Body of pancreas (tissue), 2 donors: ENCODE data around the gene KRT38. TPM values are rescaled to one million over a fixed set of nuclear protein-coding genes. Genes with fewer than 3 reads are reported as not detected.
A peak's percentile ranks its signal among the peaks of the same experiment; 100 is the strongest.

Experiments
- small RNA-seq: library from RNA; depleted of rRNA; stranded (forward); fragments of <200 nt; gene quantifications from one replicate; pipeline ENCODE3, GENCODE V24; 2016
- total RNA-seq, 2 donors: library from RNA; depleted of rRNA; stranded (reverse); fragments of >200 nt; gene quantifications; one replicate each; pipeline ENCODE4 v1.1.0, GENCODE V29; 2016

KRT38 gene
- total RNA-seq, 2 donors from 2014 or later, result not detected

Small RNA genes within 50 kb of the gene (small RNA-seq; reads per million reads assigned to genes)
- gene RNU2-32P, result 0.61 reads per million, percentile 9 among the genes with 10 or more reads in this experiment

Other genes starting within 250 kb of the KRT38 start
- gene KRTAP9-2, start 214.3 kb downstream of the KRT38 start, total RNA-seq, result not detected
- not detected for gene KRTAP9-3, start 208.5 kb downstream of the KRT38 start, total RNA-seq
- not detected for gene KRTAP9-8, start 203.0 kb downstream of the KRT38 start, total RNA-seq
- not detected for gene KRTAP9-4, start 191.3 kb downstream of the KRT38 start, total RNA-seq
- not detected for gene KRTAP9-9, start 185.6 kb downstream of the KRT38 start, total RNA-seq
- gene KRTAP9-6, start 175.6 kb downstream of the KRT38 start, total RNA-seq, result not detected
- not detected for gene KRTAP9-7, start 165.3 kb downstream of the KRT38 start, total RNA-seq
- not detected for gene KRTAP29-1, start 138.1 kb downstream of the KRT38 start, total RNA-seq
- gene KRTAP16-1, start 131.7 kb downstream of the KRT38 start, total RNA-seq, result not detected
- gene KRTAP17-1, start 125.3 kb downstream of the KRT38 start, total RNA-seq, result not detected
- gene KRT33A, start 90.2 kb downstream of the KRT38 start, total RNA-seq, result not detected
- not detected for gene KRT33B, start 71.2 kb downstream of the KRT38 start, total RNA-seq
- not detected for gene KRT34, start 58.7 kb downstream of the KRT38 start, total RNA-seq
- not detected for gene KRT31, start 43.4 kb downstream of the KRT38 start, total RNA-seq
- gene KRT37, start 16.4 kb downstream of the KRT38 start, total RNA-seq, result not detected
- gene KRT32, start 26.4 kb upstream of the KRT38 start, total RNA-seq, result not detected
- gene KRT35, start 40.2 kb upstream of the KRT38 start, total RNA-seq, result not detected
- not detected for gene KRT36, start 48.9 kb upstream of the KRT38 start, total RNA-seq
- not detected for gene KRT13, start 64.6 kb upstream of the KRT38 start, total RNA-seq
- gene KRT15, start 77.9 kb upstream of the KRT38 start, total RNA-seq, result under 1 TPM in 1 of 2 donors, not detected in 1; 0.52 TPM
- gene KRT19, start 87.3 kb upstream of the KRT38 start, total RNA-seq, result 100 to 1,000 TPM in 1 of 2 donors, 10 to 100 TPM in 1; 77.5 to 121 TPM
- not detected for gene KRT9, start 131.1 kb upstream of the KRT38 start, total RNA-seq
- gene KRT14, start 145.9 kb upstream of the KRT38 start, total RNA-seq, result 1 to 10 TPM in 1 of 2 donors, not detected in 1; 2.3 TPM
- gene KRT16, start 171.8 kb upstream of the KRT38 start, total RNA-seq, result 1 to 10 TPM; 1.6 to 4.2 TPM
- gene KRT17, start 183.6 kb upstream of the KRT38 start, total RNA-seq, result 1 to 10 TPM; 4.4 to 5.9 TPM
- gene EIF1, start 247.9 kb upstream of the KRT38 start, total RNA-seq, result 100 to 1,000 TPM in 1 of 2 donors, 10 to 100 TPM in 1; 99.5 to 120 TPM